ENCODE data around the gene HS6ST1. TPM values are rescaled to one million over a fixed set of nuclear protein-coding genes. Genes with fewer than 3 reads are reported as not detected.

Gene HS6ST1
- total RNA-seq, 1 experiment from 2014 or later: 20.3 TPM

DNA sequence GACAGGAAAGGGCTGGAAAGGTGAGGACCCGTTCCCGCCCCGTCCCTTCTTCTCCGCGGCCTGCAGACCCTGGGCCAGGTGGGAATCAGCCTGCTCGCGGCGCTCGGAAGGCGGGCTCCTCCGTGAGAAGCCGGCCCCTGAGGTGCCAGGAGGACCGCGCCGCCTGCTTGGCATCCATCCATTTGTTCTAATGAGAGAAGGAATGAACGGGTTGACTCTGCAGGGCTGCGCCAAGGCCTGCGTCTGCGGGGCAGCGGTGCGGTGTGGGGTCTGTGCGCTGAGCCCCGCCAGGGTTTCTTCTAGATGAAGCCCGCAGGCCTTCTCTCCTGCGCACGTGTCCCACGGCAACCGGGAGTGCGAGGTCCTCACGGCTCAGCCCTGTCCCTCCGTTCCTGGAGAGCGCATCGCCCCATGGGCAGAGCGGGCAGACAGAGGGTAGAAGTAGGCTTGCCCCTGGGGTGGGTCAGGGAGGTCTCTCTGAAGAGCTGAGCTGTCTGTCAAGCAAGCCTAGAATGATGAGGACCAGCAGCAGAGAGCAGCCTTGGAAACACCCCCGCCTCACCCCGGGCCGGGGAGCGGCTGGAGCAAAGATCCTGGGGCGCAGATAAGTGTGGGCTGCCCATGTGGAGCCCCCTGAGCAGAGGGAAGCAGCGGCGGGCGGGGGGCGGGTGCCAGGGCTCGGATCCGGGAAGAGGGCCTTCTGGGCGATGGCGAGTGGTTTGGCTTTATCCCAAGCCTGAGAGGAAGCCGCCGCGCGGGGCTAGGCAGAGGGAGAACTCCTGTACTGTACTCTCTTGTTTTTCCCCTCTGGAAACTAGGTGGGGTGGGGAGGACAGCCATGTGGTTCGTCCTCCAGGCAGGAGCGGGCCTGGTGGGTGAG lies 27.9 kb upstream of the HS6ST1 start:
- no peaks in the 10 kb centered on the region for H3K9me3 ChIP-seq
- POLR2A ChIA-PET: no interaction called here

DNA sequence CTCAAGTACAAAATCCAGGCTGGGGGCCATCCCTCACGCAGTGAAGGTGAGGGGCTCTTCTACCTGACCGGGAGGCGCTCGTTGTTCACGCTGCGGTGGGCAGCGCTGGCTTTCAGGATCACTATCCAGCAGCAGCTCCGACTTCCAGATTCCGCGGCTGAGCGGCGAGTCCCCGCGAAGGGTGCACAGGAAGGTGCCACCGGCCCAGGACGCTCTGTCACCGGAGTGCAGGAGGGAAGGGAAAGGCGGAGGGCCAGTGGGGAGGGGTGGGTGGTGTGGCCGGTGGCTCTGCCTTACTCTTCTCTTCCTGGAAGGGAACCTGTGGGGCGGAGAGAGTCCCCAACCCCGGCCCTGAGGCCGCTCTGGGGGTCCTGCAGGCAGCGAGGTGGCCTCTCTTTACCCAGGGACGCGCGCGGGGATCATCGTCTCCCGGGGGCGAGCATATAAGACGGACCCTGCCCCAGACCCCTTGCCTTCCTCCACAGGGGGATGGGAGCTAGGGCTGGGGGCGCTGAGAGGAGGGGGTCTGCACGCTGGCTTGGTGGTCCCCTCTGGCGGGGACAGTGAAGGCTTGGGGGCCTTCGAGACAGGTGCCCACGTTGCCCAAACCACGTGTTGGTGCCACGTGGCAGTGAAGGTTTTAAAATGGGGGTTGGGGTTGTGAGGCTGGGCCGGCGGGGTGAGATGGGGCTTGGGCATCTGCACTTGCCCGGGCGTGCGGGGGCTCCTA lies 26.9 kb upstream of the HS6ST1 start:
- intact Hi-C loops (cut with micrococcal nuclease; ENCODE audit: unreplicated experiment): no loop called here
- Mint-ChIP-seq H3K36me3 (ENCODE audit: insufficient read depth, unreplicated experiment) (no peaks in the 10 kb centered on the region), H3K4me3 (ENCODE audit: unreplicated experiment) (no peak overlapping the region), H3K9me3 (ENCODE audit: unreplicated experiment) (peaks cover 20% of the 10 kb centered on the region), H3K4me1 (ENCODE audit: low read depth, unreplicated experiment) (no peaks in the 10 kb centered on the region), H3K27me3 (ENCODE audit: insufficient read depth, unreplicated experiment) (no peaks in the 10 kb centered on the region), H3K27ac (ENCODE audit: unreplicated experiment) (no peak overlapping the region)
- DNase-seq: peak in 1 of 2 experiments; percentile 25
- Histone ChIP-seq H3K36me3 (ENCODE audit: control insufficient read depth, insufficient read depth, low read length) (no peaks in the 10 kb centered on the region), H3K4me3 (ENCODE audit: low read depth, low read length) (no peak overlapping the region), H3K9me3 (no peaks in the 10 kb centered on the region), H3K4me1 (no peaks in the 10 kb centered on the region), H3K27me3 (replicated peaks; ENCODE audit: control insufficient read depth, insufficient read depth, low read length) (no peaks in the 10 kb centered on the region)
- TF ChIP-seq, protein P1, sequence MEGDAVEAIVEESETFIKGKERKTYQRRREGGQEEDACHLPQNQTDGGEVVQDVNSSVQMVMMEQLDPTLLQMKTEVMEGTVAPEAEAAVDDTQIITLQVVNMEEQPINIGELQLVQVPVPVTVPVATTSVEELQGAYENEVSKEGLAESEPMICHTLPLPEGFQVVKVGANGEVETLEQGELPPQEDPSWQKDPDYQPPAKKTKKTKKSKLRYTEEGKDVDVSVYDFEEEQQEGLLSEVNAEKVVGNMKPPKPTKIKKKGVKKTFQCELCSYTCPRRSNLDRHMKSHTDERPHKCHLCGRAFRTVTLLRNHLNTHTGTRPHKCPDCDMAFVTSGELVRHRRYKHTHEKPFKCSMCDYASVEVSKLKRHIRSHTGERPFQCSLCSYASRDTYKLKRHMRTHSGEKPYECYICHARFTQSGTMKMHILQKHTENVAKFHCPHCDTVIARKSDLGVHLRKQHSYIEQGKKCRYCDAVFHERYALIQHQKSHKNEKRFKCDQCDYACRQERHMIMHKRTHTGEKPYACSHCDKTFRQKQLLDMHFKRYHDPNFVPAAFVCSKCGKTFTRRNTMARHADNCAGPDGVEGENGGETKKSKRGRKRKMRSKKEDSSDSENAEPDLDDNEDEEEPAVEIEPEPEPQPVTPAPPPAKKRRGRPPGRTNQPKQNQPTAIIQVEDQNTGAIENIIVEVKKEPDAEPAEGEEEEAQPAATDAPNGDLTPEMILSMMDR (IDR thresholded peaks at IDR 0.05; ENCODE audit: insufficient read depth in 1 of 2, low read depth in 1 of 2, low read length in 1 of 2, severe bottlenecking in 1 of 2, unreplicated experiment in 1 of 2): no peak
- POLR2A ChIA-PET: no interaction called here
- no TSS peak for BruUV-seq (replicated peaks)
- CTCF ChIA-PET: no interaction called here

More for the DNA sequence above, 27.9 kb upstream of the HS6ST1 start:
- intact Hi-C loops (cut with micrococcal nuclease; ENCODE audit: unreplicated experiment): no loop called here
- Histone ChIP-seq H3K4me3 (ENCODE audit: low read depth, low read length) (no peak overlapping the region), H3K4me1 (no peaks in the 10 kb centered on the region), H3K27me3 (replicated peaks; ENCODE audit: control insufficient read depth, insufficient read depth, low read length) (no peaks in the 10 kb centered on the region), H3K36me3 (ENCODE audit: control insufficient read depth, insufficient read depth, low read length) (no peaks in the 10 kb centered on the region)
- Mint-ChIP-seq H3K36me3 (ENCODE audit: insufficient read depth, unreplicated experiment) (no peaks in the 10 kb centered on the region), H3K27me3 (ENCODE audit: insufficient read depth, unreplicated experiment) (no peaks in the 10 kb centered on the region), H3K27ac (ENCODE audit: unreplicated experiment) (no peak overlapping the region), H3K4me3 (ENCODE audit: unreplicated experiment) (no peak overlapping the region), H3K9me3 (ENCODE audit: unreplicated experiment) (peaks cover 11% of the 10 kb centered on the region), H3K4me1 (ENCODE audit: low read depth, unreplicated experiment) (no peaks in the 10 kb centered on the region)
- peak in 1 of 2 experiments; percentile 20 for DNase-seq
- TF ChIP-seq, protein P1 (IDR thresholded peaks at IDR 0.05; ENCODE audit: insufficient read depth in 1 of 2, low read depth in 1 of 2, low read length in 1 of 2, severe bottlenecking in 1 of 2, unreplicated experiment in 1 of 2): no peak
- no TSS peak for BruUV-seq (replicated peaks)
- CTCF ChIA-PET: no interaction called here

DNA sequence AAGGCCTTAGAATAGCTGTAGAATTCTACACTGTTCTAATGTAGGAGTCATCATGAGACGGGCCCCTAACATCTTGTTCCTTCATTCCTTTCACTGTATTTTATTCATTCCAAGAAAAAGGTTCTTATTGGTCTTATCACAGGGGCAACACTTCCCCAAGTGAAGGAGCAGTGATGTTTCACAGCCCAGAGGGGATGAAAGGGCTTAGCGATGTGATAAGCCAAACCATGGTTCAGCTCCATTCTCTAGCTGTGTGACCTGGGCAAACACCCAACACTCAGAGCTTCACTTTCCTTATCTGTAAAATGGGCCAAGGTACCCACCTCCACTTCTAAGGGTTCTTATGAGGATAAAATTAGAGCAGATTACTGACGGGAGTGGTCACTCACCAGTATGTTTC lies 25.4 kb upstream of the HS6ST1 start:
- DNase-seq: no peak
- Histone ChIP-seq H3K4me3 (ENCODE audit: low read depth, low read length) (no peak overlapping the region), H3K36me3 (ENCODE audit: control insufficient read depth, insufficient read depth, low read length) (no peaks in the 10 kb centered on the region), H3K4me1 (no peaks in the 10 kb centered on the region), H3K27me3 (replicated peaks; ENCODE audit: control insufficient read depth, insufficient read depth, low read length) (no peaks in the 10 kb centered on the region), H3K9me3 (no peaks in the 10 kb centered on the region)
- TF ChIP-seq, protein P1 (IDR thresholded peaks at IDR 0.05; ENCODE audit: insufficient read depth in 1 of 2, low read depth in 1 of 2, low read length in 1 of 2, severe bottlenecking in 1 of 2, unreplicated experiment in 1 of 2): no peak
- no peak overlapping the region for H3K4me3 Mint-ChIP-seq (ENCODE audit: unreplicated experiment)
- no peaks in the 10 kb centered on the region for H3K36me3 Mint-ChIP-seq (ENCODE audit: insufficient read depth, unreplicated experiment)
- no peak overlapping the region for H3K27ac Mint-ChIP-seq (ENCODE audit: unreplicated experiment)
- H3K9me3 Mint-ChIP-seq (ENCODE audit: unreplicated experiment): peaks cover 30% of the 10 kb centered on the region
- no TSS peak for BruUV-seq (replicated peaks)
- intact Hi-C loops (cut with micrococcal nuclease; ENCODE audit: unreplicated experiment): no loop called here
- ChIA-PET CTCF (no interaction called here), POLR2A (no interaction called here)
- H3K4me1 Mint-ChIP-seq (ENCODE audit: low read depth, unreplicated experiment): no peaks in the 10 kb centered on the region
- no peaks in the 10 kb centered on the region for H3K27me3 Mint-ChIP-seq (ENCODE audit: insufficient read depth, unreplicated experiment)

All from Caco-2 (cell line).